Measurements from ENCODE around the gene PLBD2.

PLBD2 gene

DNA sequence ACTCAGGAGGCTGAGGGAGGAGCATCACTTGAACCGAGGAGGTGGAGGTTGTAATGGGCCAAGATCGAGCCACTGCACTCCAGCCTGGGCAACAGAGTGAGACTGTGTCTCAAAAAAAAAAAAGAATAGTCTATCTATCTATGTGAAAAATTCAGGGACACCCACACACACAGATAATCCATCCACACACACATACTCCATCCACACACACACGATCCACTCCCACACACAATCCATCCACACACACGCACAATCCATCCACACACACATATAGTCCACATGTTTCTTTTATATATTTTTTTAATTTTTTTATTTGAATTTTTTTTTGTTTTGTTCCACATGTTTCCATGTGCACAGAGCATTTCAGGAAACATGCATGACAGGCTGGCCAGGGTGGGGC is 42.0 kb downstream of the PLBD2 start:
- TF ChIP-seq, protein P1, sequence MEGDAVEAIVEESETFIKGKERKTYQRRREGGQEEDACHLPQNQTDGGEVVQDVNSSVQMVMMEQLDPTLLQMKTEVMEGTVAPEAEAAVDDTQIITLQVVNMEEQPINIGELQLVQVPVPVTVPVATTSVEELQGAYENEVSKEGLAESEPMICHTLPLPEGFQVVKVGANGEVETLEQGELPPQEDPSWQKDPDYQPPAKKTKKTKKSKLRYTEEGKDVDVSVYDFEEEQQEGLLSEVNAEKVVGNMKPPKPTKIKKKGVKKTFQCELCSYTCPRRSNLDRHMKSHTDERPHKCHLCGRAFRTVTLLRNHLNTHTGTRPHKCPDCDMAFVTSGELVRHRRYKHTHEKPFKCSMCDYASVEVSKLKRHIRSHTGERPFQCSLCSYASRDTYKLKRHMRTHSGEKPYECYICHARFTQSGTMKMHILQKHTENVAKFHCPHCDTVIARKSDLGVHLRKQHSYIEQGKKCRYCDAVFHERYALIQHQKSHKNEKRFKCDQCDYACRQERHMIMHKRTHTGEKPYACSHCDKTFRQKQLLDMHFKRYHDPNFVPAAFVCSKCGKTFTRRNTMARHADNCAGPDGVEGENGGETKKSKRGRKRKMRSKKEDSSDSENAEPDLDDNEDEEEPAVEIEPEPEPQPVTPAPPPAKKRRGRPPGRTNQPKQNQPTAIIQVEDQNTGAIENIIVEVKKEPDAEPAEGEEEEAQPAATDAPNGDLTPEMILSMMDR (IDR thresholded peaks at IDR 0.05; ENCODE audit: insufficient read depth, missing control alignments), result no peak
- FAIRE-seq, result no peak

GRCh38 chr12:113401066-113402000 is 42.9 kb downstream of the PLBD2 start:
- DNase-seq (ENCODE audit: insufficient read length, low spot score) (no peak), FAIRE-seq (no peak)
- TF ChIP-seq, protein P1 (IDR thresholded peaks at IDR 0.05; ENCODE audit: insufficient read depth, missing control alignments), result no peak

More for the DNA sequence above, 42.0 kb downstream of the PLBD2 start:
- DNase-seq (ENCODE audit: insufficient read length, low spot score), result no peak

- FAIRE-seq, result no peak
Measured at GRCh38 chr12:113402586-113403260, 44.3 kb downstream of the PLBD2 start.

DNA sequence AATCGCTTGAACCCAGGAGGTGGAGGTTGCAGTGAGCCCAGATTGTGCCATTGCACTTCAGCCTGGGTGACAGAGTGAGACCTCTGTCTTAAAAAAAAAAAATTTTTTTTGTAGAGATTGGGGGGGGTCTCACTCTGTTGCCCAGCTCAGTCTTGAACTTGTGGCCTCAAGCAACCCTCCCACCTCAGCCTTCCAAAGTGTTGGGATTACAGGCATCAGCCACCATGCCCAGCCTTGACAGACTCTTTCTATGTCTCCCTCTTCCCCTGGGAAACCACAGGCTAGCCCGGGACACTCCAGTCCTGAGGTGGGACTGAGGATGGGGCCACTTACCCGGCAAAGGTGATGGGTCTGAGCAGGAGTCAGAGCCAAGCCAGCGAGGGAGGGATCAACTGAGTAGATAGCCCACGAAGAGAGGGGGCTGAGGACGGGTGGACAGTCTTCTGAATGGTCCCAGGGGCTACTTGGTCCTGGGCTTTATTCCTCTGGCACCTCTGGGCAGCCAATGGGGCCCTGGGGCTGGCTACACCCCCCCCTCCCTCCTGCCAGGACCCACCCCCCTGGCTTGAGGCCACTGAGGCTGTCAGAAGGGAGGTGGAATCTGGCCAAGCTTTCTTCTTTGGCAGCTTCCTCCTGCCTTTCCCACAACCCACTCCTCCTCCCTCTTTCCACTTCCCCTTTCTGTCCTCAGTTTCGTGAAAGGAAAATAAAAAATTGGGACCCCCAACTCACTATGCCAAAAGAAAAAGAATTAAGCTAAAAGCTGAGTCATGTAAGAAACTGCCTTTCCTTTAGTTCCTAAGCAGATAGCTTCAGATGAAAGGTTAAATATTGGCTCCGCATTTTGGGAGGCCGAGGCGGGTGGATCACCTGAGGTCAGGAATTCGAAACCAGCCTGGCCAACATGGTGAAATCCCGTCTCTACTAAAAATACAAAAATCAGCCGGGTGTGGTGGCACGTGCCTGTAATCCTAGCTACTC is 45.3 kb downstream of the PLBD2 start, which contains the start of gene SDS:
SDS (minus strand) TSS at position 453 of the 981 bp plus-strand sequence. CDS start 4,179 bp downstream, outside the sequence.
- no peak for FAIRE-seq
- TF ChIP-seq, protein P1 (IDR thresholded peaks at IDR 0.05; ENCODE audit: insufficient read depth, missing control alignments), result no peak
- no peak for DNase-seq (ENCODE audit: insufficient read length, low spot score)

More at GRCh38 chr12:113402586-113403260, 44.3 kb downstream of the PLBD2 start:
- TF ChIP-seq, protein P1 (IDR thresholded peaks at IDR 0.05; ENCODE audit: insufficient read depth, missing control alignments), result no peak
- DNase-seq (ENCODE audit: insufficient read length, low spot score), result no peak

DNA sequence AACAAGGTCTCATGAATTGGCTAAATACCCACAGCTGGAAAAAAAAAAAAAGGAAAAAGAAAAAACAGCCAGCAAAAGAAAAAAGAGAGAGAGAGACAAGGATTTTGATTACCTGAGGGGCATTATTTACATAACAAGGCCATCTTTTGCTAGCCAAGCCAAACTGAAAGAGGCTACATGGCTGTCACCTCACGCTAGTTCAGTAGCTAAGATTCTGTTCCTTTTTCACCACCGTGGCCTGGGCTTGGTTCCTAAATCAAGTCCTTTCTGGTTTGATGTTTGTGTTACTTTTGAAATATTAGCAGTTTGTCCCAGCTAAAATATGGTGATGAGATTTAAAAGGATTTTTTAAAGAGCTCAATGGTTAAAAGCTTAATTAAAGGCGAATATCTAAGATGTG is 47.3 kb downstream of the PLBD2 start:
- FAIRE-seq (no peak), DNase-seq (ENCODE audit: insufficient read length, low spot score) (no peak)
- TF ChIP-seq, protein P1 (IDR thresholded peaks at IDR 0.05; ENCODE audit: insufficient read depth, missing control alignments), result no peak

DNA sequence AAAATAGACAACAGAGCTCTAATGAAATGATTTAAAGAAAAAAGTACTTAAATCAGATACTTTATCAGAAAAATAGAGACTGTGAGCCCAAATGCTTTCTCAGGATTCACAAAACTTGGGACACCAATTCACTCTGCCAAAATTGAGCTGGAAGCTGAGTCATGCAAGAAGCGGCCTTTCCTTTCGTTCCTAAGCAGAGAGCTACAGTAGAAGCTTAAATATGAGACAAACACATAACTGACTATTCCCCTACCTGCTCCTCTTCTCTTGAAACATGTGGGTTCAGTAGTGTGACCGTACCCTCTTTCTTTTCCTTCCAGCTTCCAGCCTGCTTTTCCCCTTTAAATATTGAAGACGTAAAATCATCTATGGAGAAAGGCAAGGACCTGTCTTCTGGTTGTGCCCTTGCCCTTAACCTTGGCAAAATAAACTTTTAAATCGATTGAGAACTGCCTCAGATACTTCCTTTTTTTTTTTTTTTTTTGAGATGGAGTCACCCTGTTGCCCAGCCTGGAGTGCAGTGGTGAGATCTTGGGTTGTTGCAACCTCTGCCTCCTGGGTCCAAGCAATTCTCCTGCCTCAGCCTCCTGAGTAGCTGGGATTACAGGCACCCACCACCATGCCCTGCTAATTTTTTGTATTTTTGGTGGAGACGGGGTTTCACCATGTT is 49.7 kb downstream of the PLBD2 start:
- no peak for DNase-seq (ENCODE audit: insufficient read length, low spot score)
- FAIRE-seq, result no peak
- TF ChIP-seq, protein P1 (IDR thresholded peaks at IDR 0.05; ENCODE audit: insufficient read depth, missing control alignments), result no peak
